K562 (cell line): ENCODE data around the gene TFPI. TPM values are rescaled to one million over a fixed set of nuclear protein-coding genes. Genes with fewer than 3 reads are reported as not detected.

Experiments used
- FOS ChIP-seq: IDR thresholded peaks from 3 replicates; pipeline ENCODE4 v1.6.1; 2011; ENCODE audit not compliant: insufficient read length; ENCODE audit errors: extremely low read depth
- JUN ChIP-seq, 2 experiments: sonication (generic) in 1 of 2; formaldehyde crosslinking in 1 of 2; IDR thresholded peaks; 2 replicates each; pipeline versions ENCODE4 v1.6.1 to v1.8.0; 2012 to 2022; ENCODE audit warnings: borderline replicate concordance in 2 of 2, mild to moderate bottlenecking in 2 of 2, improper control_type of control experiment in 1 of 2, low read depth in 1 of 2, low read length in 1 of 2, missing genetic modification reagents in 1 of 2
- KDM1A ChIP-seq, 2 experiments: fragments of 450-650 bp; IDR thresholded peaks; 2 replicates each; pipeline ENCODE4 v1.6.1; 2016; ENCODE audit warnings: mild to moderate bottlenecking in 2 of 2
- MAFF ChIP-seq: IDR thresholded peaks from 2 replicates; pipeline ENCODE4 v1.6.1; 2012; ENCODE audit warnings: low read length, improper control_type of control experiment
- MEIS2 ChIP-seq: fragments of 450-650 bp; IDR thresholded peaks from 2 replicates; pipeline ENCODE4 v1.6.1; 2014; ENCODE audit warnings: mild to moderate bottlenecking; ENCODE audit not compliant: partially characterized antibody
- MTA3 ChIP-seq: fragments of 450-650 bp; formaldehyde crosslinking; IDR thresholded peaks from 2 replicates; pipeline ENCODE4 v1.6.1; 2017; ENCODE audit warnings: mild to moderate bottlenecking, borderline replicate concordance
- PCBP1 ChIP-seq: fragments of 200-400 bp; formaldehyde crosslinking; IDR thresholded peaks from 2 replicates; pipeline ENCODE4 v1.6.1; 2018; ENCODE audit warnings: mild to moderate bottlenecking, low read depth, low read length; ENCODE audit not compliant: poor library complexity, severe bottlenecking
- SMAD4 ChIP-seq: fragments of 250-450 bp; sonication (Bioruptor Pico); conservative IDR thresholded peaks from 2 replicates; pipeline ENCODE4 v1.8.0; 2021; ENCODE audit warnings: inconsistent platforms, mild to moderate bottlenecking, moderate library complexity
- SMARCC2 ChIP-seq: fragments of 450-650 bp; IDR thresholded peaks from 2 replicates; pipeline ENCODE4 v1.6.1; 2017; ENCODE audit warnings: antibody characterized with exemption, moderate library complexity, mild to moderate bottlenecking, low read depth
- TEAD1 ChIP-seq, 2 experiments: fragments of 450-650 bp in 1 of 2; sonication (generic) in 1 of 2; formaldehyde crosslinking; IDR thresholded peaks; 2 replicates each; pipeline versions ENCODE4 v1.4.0 to v1.8.0; 2020 to 2022; ENCODE audit warnings: mild to moderate bottlenecking in 2 of 2, missing genetic modification reagents in 1 of 2
- TEAD4 ChIP-seq, 2 experiments: sonication (generic) in 1 of 2; formaldehyde crosslinking in 1 of 2; IDR thresholded peaks; 2 replicates each; pipeline versions ENCODE4 v1.6.1 to v1.8.0; 2012 to 2022; ENCODE audit warnings: borderline replicate concordance in 1 of 2, inconsistent platforms in 1 of 2, low read length in 1 of 2, mild to moderate bottlenecking in 1 of 2, missing genetic modification reagents in 1 of 2
- polyA plus RNA-seq, 8 experiments: library from polyadenylated mRNA; depleted of rRNA in 4 of 8; stranded (reverse) in 5 of 8; unstranded in 3 of 8; fragments of >200 nt; fragmentation: Nextera tagmentation in 2 of 8; fragmentation: Illumina TruSeq in 1 of 8; extraction: Ambion mirVana in 2 of 8; extraction: Trizol in 1 of 8; gene quantifications; 2 replicates each; pipeline versions ENCODE4 v1.2.1 to v1.2.3, GENCODE V29; 2011 to 2014; ENCODE audit warnings: inconsistent platforms in 1 of 8, missing spikeins in 1 of 8
- total RNA-seq, 7 experiments: library from RNA; depleted of rRNA in 6 of 7; stranded (reverse); fragments of >200 nt in 6 of 7; fragmentation: Illumina TruSeq in 2 of 7; extraction: Trizol in 2 of 7; gene quantifications; 2 replicates each; pipeline versions ENCODE4 v1.2.1 to v1.2.3, GENCODE V29; 2011 to 2021; ENCODE audit warnings: low replicate concordance in 1 of 7
- TF ChIP-seq, protein P1 (sequence below): fragments of 450-650 bp; IDR thresholded peaks from 2 replicates; pipeline ENCODE4 v1.6.1; 2016; ENCODE audit warnings: mild to moderate bottlenecking, moderate library complexity
- TF ChIP-seq, protein P2 (sequence below): fragments of 450-650 bp; IDR thresholded peaks from 2 replicates; pipeline ENCODE4 v1.6.1; 2016; ENCODE audit warnings: mild to moderate bottlenecking

Gene TFPI
- total and polyA plus RNA-seq, 9 of the 15 experiments (the other 6 are each of a cell fraction or from before 2014, with no cell fraction given), result 53.5 to 219 (median 100) TPM

DNA sequence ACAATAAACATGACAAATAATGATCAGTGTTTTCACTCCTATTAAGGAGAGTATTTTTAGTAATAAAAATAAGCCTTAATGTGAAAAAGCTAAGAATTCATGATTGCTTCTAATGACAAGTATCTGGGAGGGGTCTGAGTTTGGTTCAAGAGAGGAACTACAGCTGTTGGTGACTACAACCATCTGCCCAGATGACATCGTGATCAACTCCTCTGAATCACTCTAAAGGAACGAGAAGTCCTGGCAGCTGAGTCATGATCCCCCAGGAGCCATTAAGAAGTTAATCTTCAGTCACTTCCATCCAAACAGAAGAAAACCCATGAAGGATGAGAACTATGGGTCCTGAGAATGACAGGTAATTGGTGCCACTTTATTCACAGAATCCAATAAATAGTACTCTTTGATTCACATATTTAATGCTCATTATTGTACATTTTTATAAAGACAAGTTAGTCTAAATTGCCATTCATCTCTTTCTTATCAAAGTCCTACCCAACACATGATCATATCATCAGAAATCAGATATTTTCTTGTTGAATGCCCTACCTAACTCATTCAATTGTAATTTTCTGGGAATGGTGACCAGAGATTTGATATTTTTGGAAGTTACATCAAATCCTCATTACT, 6.8 kb downstream of the TFPI start (continued):
- TF ChIP-seq, protein P1, sequence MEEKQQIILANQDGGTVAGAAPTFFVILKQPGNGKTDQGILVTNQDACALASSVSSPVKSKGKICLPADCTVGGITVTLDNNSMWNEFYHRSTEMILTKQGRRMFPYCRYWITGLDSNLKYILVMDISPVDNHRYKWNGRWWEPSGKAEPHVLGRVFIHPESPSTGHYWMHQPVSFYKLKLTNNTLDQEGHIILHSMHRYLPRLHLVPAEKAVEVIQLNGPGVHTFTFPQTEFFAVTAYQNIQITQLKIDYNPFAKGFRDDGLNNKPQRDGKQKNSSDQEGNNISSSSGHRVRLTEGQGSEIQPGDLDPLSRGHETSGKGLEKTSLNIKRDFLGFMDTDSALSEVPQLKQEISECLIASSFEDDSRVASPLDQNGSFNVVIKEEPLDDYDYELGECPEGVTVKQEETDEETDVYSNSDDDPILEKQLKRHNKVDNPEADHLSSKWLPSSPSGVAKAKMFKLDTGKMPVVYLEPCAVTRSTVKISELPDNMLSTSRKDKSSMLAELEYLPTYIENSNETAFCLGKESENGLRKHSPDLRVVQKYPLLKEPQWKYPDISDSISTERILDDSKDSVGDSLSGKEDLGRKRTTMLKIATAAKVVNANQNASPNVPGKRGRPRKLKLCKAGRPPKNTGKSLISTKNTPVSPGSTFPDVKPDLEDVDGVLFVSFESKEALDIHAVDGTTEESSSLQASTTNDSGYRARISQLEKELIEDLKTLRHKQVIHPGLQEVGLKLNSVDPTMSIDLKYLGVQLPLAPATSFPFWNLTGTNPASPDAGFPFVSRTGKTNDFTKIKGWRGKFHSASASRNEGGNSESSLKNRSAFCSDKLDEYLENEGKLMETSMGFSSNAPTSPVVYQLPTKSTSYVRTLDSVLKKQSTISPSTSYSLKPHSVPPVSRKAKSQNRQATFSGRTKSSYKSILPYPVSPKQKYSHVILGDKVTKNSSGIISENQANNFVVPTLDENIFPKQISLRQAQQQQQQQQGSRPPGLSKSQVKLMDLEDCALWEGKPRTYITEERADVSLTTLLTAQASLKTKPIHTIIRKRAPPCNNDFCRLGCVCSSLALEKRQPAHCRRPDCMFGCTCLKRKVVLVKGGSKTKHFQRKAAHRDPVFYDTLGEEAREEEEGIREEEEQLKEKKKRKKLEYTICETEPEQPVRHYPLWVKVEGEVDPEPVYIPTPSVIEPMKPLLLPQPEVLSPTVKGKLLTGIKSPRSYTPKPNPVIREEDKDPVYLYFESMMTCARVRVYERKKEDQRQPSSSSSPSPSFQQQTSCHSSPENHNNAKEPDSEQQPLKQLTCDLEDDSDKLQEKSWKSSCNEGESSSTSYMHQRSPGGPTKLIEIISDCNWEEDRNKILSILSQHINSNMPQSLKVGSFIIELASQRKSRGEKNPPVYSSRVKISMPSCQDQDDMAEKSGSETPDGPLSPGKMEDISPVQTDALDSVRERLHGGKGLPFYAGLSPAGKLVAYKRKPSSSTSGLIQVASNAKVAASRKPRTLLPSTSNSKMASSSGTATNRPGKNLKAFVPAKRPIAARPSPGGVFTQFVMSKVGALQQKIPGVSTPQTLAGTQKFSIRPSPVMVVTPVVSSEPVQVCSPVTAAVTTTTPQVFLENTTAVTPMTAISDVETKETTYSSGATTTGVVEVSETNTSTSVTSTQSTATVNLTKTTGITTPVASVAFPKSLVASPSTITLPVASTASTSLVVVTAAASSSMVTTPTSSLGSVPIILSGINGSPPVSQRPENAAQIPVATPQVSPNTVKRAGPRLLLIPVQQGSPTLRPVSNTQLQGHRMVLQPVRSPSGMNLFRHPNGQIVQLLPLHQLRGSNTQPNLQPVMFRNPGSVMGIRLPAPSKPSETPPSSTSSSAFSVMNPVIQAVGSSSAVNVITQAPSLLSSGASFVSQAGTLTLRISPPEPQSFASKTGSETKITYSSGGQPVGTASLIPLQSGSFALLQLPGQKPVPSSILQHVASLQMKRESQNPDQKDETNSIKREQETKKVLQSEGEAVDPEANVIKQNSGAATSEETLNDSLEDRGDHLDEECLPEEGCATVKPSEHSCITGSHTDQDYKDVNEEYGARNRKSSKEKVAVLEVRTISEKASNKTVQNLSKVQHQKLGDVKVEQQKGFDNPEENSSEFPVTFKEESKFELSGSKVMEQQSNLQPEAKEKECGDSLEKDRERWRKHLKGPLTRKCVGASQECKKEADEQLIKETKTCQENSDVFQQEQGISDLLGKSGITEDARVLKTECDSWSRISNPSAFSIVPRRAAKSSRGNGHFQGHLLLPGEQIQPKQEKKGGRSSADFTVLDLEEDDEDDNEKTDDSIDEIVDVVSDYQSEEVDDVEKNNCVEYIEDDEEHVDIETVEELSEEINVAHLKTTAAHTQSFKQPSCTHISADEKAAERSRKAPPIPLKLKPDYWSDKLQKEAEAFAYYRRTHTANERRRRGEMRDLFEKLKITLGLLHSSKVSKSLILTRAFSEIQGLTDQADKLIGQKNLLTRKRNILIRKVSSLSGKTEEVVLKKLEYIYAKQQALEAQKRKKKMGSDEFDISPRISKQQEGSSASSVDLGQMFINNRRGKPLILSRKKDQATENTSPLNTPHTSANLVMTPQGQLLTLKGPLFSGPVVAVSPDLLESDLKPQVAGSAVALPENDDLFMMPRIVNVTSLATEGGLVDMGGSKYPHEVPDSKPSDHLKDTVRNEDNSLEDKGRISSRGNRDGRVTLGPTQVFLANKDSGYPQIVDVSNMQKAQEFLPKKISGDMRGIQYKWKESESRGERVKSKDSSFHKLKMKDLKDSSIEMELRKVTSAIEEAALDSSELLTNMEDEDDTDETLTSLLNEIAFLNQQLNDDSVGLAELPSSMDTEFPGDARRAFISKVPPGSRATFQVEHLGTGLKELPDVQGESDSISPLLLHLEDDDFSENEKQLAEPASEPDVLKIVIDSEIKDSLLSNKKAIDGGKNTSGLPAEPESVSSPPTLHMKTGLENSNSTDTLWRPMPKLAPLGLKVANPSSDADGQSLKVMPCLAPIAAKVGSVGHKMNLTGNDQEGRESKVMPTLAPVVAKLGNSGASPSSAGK, result peak; percentile 40; the same call in 1 of the 2 replicates
- peak; percentile 77 for TF ChIP-seq MEIS2
- peak; percentile 78 for TF ChIP-seq SMARCC2
- TF ChIP-seq KDM1A (IDR thresholded peaks at IDR 0.05), result peak; percentile 10 to 34; a peak in 1 of 4 replicates
- TF ChIP-seq PCBP1, result no peak
- TF ChIP-seq FOS, result peak; percentile 34
- TF ChIP-seq JUN (IDR thresholded peaks at IDR 0.05; ENCODE audit: borderline replicate concordance, low read depth, low read length), result peak; percentile 88
- TF ChIP-seq JUN (CRISPR knock-in tag; IDR thresholded peaks at IDR 0.05; ENCODE audit: borderline replicate concordance), result no peak
- 0 out of 2 replicates have a peak, but pooled peaks have one; percentile 28 for TF ChIP-seq SMAD4
- TF ChIP-seq MTA3, result peak; percentile 53; the same call in 1 of the 2 replicates
- peak; percentile 77; the same call in 1 of the 2 replicates for TF ChIP-seq MAFF
- TF ChIP-seq TEAD4 (IDR thresholded peaks at IDR 0.05; ENCODE audit: low read length), result peak; percentile 68
- TF ChIP-seq TEAD4 (CRISPR knock-in tag; IDR thresholded peaks at IDR 0.05; ENCODE audit: borderline replicate concordance), result no peak
- TF ChIP-seq TEAD1 (CRISPR knock-in tag; IDR thresholded peaks at IDR 0.05), result peak in 1 of 2 experiments; percentile 48; a peak in 1 of 4 replicates
- TF ChIP-seq, protein P2, sequence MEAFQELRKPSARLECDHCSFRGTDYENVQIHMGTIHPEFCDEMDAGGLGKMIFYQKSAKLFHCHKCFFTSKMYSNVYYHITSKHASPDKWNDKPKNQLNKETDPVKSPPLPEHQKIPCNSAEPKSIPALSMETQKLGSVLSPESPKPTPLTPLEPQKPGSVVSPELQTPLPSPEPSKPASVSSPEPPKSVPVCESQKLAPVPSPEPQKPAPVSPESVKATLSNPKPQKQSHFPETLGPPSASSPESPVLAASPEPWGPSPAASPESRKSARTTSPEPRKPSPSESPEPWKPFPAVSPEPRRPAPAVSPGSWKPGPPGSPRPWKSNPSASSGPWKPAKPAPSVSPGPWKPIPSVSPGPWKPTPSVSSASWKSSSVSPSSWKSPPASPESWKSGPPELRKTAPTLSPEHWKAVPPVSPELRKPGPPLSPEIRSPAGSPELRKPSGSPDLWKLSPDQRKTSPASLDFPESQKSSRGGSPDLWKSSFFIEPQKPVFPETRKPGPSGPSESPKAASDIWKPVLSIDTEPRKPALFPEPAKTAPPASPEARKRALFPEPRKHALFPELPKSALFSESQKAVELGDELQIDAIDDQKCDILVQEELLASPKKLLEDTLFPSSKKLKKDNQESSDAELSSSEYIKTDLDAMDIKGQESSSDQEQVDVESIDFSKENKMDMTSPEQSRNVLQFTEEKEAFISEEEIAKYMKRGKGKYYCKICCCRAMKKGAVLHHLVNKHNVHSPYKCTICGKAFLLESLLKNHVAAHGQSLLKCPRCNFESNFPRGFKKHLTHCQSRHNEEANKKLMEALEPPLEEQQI, result peak; percentile 86
